HT1080 (cell line): Measurements from ENCODE around the gene NUP210. TPM values are rescaled to one million over a fixed set of nuclear protein-coding genes. Genes with fewer than 3 reads are reported as not detected.
A peak's percentile ranks its signal among the peaks of the same experiment; 100 is the strongest.

Source experiments
- DNase-seq: peaks from one replicate; pipeline ENCODE4 v3.0.0-alpha.2; 2015; ENCODE audit warnings: low read depth
- total RNA-seq: library from RNA; depleted of rRNA; stranded (reverse); fragments of >200 nt; shearing (Covaris generic); gene quantifications from 2 replicates; pipeline ENCODE4 v1.2.3, GENCODE V29; 2014

NUP210 gene
- total RNA-seq, 1 experiment from 2014 or later = 0.39 TPM

DNA sequence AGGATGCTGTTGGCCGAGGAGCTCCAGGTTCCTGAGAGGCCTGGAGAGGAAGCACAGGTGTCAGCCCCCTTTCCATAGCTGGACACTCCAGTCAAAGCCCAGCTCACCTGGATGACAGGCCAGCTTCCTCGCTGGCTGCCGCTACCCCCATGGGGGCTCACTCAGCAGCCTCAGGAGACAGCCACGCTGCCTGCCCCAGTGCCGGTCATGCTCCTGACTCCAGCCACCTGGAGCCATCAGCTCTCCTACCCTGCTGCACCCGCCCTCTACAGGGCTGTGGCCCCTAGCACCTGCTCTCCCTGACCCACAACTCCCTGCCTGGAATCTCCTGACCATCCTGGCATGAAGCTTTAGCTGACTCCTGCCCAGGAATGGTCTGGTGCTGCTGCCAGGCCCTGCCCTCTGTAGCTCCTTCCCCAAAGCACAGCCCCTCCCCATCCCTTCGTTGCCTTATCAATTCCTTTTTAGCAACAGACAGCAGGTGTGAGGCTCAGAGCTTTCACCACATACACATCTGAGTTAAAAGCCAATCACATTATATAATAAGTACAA is 94.2 kb downstream of the NUP210 start:
- no peak for DNase-seq

DNA sequence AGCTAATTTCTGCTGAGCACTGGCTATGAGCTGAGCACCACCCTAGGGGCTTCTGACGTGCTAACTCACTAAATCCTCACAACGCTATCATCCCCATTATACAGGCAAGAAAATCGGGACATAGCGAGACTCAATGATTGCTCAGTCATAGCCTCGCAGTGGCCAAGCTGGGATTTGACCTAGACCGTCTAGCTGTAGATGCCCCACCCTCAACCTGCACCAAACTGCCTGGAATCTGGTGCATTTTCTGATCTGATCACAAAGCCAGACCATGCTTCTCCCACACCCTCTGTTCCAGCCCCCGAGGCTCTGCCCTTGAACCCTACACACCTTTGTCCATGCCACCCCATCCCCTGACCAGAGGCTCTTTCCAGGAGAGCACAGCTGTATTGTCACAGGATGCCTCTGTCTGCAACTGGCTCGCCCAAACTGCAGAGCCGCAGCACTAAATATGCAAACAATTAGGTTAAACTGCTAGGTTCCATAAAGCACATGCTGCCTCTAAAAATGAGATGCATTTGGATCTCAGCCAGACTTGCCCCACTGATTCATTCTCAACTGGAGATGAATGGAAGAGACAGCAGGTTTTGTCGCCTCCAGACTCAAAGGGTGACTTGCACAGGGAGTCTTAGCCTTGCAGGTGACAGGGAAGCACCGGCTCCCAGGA is 95.2 kb downstream of the NUP210 start:
- no peak for DNase-seq

DNA sequence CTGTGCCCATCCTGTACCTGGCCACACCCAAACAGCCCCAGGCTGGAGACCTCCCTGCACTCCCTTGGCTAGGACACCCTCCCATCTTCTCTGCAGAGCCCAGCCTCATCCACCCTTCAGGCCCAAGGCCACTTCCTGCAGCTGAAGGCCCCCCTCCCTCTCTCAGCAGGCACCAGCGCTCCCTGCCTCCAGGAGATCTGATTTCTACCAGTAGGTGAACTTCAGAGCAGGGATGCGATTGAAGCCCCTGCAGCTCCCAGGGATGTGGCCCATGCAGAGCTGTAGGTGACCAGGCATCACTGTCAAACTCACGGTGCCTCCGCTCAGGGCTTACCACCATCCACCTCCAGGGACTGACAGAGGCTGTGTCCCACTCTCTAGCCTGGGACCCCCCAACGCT is 96.3 kb downstream of the NUP210 start:
- DNase-seq = no peak

DNA sequence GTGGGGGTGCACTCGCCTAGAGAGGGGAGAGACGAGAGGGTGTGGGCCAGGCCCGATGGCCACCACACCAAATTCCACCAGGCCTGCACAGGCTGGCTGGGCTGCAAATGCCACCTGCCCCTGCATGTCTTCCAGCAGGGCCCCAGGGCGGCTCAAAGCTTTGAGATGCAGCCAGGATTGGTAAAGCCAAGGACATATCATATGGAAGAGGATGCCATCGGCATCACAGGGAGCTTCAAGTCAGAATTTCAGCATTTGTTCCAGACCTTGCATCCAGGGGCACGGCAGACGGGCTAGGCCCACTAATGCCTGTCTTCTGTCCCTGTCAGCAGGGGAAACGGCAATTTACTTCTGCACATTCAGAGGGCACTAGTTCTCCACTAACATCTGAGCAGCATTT is 97.8 kb downstream of the NUP210 start:
- DNase-seq = no peak

DNA sequence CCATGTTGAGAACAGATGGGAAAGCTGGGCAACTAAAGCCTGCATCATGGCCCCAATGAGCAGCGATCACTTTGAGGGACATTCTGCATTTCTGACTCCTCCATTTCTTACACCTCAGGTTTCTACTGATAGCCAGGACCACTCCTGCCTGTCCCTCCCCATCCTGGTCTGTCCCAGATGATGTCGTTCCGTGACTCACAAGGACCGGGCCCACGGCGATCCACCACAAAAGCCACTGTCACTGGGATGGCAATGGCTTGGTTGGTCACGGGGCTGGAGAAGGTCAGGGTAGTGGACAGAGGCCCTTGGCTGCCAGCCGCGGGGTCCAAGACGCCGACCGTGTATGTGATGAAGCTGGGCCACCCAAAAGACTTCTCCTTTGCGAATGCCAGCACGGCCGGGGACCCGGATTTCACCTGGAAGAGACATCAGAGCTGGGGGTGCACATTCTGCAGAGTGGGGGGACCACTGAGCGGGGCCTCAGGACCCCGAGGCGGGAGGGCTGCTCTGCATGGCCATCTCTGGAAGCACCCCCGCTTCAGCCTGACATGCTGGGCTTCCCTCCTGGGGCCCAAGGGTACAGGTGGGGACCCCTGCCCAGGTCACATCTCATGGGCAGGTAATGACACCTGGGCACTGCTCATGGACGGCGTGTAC is 100.4 kb downstream of the NUP210 start:
- DNase-seq = no peak

DNA sequence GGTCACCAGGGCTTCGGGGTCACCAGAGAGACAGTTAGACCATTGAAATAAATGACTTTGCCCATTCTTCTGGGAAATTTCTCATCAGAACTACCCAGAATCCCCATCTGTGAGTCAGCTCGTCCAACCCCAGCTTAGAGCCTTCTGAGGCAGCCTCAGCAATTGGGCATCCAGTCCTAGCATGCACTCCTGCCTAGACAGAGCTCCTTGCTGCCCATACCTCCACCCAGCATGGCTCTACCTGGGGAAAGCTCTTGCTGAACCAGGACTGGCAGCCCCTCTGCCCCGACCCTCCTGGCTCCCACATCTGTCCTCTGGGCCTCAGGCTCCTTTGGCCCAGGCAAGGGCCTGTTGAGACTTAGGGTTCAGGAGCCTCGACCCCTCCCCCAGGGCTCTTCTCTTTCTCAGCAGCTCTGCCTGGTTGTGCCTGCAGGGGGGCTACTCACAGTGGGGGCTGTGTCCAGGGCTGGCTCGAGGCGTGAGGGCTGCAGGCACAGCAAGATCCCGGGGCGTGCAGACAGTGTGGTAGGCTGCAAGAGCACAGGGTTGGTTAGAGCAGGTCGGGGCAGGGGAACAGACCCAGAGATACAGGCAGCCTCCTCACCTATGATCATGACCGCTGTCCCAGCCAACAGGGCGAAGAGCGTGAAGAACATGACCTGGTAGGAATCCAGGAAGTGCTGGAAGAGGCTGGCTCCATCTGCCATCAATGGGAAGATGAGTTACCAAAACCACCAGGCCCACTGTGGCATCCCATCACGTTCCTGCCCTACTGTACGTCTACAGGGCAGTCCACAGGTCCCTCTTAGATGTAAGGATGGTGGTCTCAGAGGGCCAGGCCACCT is 101.3 kb downstream of the NUP210 start:
- DNase-seq = no peak

DNA sequence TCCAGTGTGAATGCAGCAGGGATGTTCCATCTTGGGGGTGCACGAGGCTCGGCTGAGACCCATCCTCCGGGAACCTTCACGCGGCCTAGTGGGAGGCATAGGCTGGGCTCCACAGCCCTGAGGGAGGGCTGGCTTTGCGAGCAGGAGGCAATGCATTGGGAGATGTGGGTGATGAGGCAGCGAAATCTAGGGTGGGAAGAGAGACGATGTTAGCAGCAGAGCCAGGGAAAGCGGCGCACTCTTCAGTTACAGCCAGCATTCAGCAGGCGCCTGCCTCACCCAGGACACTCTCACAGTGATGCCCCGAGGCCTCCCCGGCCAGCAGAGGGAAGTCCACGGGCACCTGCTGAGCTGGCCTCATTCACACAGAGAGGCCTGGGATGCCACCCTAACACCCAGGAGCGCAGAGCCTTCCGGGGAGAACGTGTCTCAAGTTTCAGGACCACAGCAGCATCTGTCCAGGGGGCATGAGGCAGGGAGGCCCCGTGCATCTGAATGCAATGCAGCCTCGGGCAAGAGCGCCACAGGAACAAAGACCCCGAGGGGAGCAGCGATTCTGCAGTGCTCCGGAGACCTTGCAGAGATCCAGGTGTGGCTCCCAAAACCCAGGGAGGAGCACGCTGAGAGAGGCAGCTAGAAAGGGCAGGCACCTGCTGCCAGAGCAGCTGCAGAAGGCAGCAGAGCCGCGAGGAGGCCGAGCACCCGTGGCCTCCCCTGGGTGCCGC is 102.4 kb downstream of the NUP210 start:
- DNase-seq = no peak

DNA sequence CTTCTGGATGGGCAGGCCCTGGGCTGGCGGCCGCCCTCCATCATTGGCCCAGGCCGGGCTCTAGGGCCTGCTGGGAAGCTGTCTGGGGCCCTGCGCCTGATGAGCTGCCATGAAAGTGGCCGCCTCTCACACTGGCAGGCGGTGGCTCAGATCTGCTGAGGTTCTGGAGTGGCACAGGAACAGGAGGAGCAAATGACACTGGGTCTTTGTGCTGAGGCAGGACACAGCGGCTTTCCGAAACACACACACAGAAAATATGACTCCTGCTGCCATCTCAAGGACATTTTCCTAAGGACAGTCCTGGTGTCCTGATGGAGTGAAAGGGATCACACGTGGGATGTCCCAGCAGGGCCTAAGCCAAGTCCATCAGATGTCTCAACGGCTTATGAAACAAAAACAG is 103.5 kb downstream of the NUP210 start:
- no peak for DNase-seq

DNA sequence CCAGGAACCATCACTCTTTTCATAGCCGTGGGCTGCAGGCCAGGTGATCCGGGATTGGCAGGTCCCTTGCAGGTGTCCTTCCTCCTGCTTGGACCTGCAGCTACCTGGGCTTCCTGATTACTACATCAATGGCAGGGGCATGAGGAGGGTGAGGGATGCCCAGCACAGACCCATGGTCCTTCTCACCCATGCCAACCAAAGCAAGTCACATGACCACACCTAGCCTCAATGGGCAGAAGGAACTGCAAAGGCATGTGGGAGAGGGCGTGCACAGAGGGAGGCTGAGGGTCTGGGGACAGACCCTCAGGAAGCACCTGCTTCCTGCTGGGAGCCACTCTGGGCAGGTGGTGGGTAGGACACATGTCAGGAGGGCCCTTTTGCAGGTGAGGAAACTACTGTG is 105.2 kb downstream of the NUP210 start:
- no peak for DNase-seq

DNA sequence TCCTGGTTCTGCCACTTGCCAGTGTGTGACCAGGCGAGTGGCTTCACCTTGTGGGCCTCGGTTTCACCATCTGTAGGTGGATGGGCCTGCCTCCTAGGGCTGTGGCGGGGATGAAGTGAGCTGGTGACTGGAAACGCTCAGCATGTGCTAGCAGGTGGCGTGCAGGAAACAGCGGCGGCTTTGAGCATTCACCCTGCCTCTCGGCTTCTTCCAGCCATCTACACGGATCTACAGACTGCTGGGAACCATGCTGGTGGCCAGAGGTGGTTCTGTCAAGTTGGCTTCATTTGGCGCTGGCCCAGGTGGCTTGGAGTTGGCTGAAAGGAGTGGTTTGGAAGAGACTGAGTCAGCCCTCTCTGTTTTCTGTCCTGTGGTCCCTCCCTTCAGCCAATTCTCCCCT is 106.3 kb downstream of the NUP210 start:
- DNase-seq = no peak

DNA sequence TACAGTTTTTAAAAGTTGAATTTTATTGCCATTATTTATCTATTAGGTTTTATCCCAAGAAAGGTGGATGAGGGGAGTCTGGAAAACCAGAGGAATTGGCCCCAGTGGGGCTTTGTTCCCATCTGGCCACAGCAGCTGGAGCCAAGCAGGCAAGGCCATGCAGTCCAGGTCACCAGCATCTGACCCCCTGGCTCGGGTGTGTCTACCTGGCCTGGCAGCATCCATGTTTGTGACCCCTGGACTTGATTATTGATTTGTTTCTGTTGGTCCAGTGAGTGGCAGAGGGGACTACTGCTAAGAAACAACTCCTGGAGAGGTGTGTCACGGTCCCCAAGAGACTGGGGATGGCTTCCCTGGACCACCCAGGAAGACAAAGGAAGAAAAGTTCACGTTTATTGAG is 111.1 kb downstream of the NUP210 start:
- DNase-seq = no peak

DNA sequence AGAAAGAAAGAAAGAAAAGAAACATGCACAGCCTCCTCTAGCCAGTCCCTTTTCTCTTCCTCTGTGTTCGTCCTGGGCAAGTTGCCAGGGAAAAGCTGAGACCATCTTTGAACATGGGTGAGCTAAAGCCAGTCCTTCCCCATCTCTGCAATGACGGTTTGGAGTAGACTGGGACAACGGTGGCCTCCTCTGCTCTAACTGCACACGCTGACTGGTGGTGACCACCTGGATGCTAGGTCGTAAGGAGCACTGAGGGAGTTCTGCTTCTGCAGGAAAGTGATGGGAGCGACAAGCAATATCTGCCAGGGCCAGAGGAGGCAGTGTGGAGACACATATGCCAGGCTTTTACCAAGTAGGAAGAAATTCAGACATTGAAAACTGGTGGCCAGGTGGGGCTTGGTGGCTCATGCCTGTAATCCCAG is 111.7 kb downstream of the NUP210 start:
- peak; percentile 53 for DNase-seq

DNA sequence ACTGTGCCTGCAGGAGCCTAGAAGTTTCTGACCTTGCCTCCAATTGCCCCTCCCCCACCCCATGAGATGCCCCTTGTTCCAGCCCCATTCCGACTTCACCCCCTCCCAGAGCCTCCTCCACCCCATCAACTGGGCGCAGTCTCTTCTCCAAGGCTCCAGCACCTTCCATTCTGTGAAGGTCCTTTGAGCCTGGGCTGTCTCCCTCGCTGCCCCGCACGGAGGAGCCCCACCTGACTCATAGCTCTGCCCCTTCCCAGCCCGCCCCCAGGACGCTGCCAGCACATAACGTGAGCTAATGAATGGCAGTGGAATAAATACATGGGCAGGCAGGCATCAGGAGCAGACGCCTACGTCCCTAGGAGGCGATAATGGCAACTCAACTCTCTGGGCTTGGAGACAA is 113.1 kb downstream of the NUP210 start:
- DNase-seq = no peak

DNA sequence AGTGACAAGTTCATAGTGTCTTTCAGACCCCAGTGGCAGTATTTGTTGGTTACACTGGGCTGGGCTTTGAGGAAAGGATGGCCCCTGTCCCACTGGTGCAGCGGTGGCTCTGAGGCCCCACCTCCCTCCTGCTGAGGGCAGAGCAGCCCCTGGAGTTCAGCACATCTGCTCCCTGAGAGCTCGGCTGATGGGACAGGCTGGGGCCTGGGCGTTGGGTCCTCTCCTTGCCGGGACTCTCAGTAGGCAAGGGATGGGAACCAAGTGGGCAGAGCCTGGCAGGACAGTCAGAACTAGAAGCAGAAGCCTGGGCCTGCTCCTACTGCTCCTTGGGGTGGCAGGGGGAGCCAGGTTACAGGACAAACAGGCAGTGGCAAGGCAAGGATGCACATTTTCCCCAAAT is 114.5 kb downstream of the NUP210 start:
- no peak for DNase-seq

DNA sequence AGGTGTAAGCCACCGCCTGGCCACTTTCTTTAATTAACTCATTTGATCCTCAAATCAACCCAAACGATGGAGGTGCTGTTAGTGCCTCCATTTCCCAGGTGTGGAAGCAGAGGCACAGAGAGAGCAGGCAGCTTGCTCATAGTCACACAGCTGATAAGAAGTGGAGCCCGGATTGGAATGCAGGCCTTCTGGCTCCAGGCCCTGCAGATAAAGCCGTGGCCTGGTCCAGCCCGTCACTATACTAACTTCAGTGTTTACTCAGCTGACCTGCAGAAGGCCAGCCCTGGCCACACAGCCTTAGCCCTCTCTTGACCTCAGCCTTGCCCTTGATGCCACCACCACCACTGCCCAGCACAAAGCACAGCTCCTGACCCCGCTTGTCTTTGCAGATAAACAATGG is 116.7 kb downstream of the NUP210 start:
- DNase-seq = no peak

DNA sequence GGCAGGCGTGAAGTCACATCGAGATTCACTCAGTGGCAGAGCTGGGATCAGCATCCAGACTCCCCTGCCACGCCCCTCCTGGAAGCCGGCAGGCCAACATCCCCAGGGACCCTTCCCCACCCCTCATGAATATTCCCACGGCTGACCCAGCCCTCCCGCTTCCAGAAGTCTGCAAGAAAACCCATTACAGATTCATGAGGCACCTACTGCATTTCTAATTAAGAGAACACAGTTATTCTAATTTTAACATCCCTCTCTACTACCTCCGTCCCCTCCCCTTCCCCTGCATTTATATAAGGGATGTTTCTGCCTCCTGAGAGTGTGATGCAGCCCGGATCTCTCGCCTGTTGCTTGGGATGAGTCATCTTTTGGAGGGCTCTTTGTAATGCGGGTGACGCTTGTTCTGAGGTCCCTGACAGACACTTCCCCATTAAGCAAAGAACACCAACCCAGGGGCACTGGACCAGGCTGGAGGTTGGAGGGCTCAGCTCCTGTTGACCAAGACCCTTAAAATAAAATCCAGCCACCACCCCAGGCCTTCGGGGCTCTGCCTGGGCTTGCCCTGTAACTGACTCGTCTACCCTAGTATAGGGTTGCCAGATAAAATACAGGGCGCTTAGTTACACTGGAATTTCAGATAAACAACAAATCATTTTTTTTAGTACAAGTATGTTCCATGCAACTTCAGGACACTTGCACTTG is 118.7 kb downstream of the NUP210 start:
- peak; percentile 81 for DNase-seq

DNA sequence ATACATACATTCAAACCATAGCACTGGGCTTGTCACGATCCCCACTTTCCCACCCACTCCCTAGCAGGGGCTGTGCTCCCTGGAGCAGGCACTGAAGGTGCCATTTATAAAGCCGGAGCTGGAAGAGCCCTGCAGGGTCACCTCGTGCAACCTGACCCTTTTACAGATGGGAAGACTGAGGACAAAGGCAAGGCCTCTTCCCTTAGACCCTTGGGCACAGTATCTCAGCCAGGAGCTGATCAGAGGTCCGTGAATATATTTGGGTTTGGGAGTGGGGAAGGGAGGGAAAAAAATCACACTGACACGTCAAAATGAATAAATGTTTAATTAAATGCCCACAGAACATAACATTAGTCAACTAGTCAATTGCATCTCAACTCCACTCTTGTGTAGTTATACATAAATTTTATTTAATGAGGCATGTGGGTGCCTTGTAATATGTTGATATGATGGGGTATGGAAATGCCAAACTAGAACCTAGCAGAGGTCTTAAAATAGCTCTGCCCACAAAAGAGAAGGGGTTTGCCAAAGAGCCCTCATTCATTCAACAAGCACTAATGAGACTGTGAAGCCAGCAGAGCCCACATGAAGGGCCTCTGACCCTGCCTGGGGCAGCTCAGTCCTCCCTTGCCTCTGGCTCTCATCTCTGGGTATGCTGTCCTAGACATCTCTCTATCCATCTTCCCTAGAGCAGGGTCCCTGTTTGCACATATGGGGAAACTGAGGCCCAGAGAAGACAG is 119.4 kb downstream of the NUP210 start:
- DNase-seq = no peak

DNA sequence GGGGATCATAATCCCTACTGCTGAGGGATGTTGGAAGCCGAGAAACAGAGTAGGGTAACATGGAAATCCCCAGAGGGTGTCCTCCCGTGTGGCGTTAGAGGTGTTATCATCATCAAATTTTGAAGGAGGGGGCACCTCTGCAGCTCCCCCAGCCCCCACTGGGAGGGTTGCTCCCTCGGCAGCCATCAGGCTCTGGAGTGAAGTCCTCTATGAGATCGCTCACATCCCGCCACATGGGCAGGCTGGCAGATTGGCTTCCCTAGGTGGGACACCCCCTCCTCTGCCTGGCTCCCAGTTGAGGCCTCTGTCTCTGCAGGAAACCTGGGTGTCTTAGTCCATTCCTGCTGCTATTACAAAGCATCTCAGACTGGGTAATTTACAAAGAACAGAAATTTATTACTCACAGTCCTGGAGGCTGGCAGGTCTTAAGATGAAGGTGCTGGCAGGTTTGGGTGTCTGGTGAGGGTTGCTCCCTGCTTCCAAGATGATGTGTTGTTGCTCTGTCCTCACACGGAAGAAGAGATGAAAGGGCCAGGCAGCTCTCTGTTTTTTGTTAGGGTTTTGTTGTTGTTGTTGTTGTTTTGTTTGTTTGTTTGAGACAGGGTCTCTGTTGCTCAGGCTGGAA is 120.5 kb downstream of the NUP210 start:
- no peak for DNase-seq

DNA sequence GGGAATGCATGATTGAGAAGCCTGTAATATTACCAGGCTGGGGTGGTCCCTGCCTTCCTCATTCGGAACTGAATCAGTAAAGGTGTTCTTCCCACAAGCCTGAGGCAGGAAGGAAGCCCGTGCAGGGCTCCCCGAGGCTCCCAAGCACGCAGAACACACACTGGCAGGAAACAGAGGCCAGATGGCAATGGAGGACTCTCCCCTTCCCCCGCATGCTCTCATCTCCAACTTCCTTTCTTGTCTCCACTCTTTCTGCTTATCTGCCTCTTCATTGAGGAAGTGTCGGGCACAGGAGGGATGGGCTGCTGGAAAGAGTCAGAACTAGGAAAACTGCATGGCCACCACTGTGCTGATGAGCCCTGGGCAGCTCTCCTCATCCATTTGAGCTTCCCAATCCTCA is 123.5 kb downstream of the NUP210 start:
- DNase-seq = no peak
